ENCODE measurements around the gene FNBP1L. TPM values are rescaled to one million over a fixed set of nuclear protein-coding genes. Genes with fewer than 3 reads are reported as not detected.

Gene FNBP1L
- total and polyA plus RNA-seq, 2 of the 8 experiments (the other 6 are each of a cell fraction or from before 2014, with no cell fraction given) = 48.9 to 95.9 TPM

DNA sequence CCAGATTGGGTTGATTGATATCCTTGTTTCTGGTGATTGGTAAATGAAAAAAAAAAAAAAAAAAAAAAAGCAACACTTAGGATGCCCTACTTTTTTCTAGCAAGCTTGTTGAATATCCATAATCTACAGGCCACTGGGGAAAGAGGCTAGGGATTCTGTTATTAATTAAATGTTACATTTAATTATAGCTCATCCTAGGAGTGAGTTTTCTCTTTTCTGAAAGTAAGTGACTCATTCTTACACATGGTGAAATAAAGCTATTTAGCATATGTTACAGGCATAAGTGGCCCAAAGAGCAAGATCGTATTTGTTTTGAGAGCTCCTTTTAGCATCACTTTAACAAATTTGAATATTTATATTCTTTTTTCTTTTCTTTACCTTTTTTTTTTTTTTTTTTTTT, 94.5 kb downstream of the FNBP1L start:
- no peak overlapping the region for H2AFZ ChIP-seq (ENCODE audit: low read length)
- H2BK120ac ChIP-seq (replicated peaks; ENCODE audit: low read depth, low read length) = no peak overlapping the region
- H3K4me2 ChIP-seq (ENCODE audit: insufficient read depth in 1 of 2, low read depth in 2 of 2, low read length in 2 of 2) = no peak overlapping the region
- no peak overlapping the region for H4K5ac ChIP-seq (ENCODE audit: insufficient read length, low read depth, low read length)
- WGBS, 2 experiments (ENCODE audit: extremely low coverage in 1 of 2, insufficient coverage in 1 of 2, insufficient read length in 1 of 2, insufficient replicate concordance in 2 of 2, low coverage in 1 of 2, low lambda C conversion rate in 2 of 2, missing lambda C conversion rate in 1 of 2) = 67% methylated on average over 1 of the region's 1 CpG; no CpG with 5 or more reads in 1 of the 2 experiments
- POLR2A ChIA-PET (ENCODE audit: partially characterized antibody) = interaction anchor here (1.1 kb wide), 1 partner anchor 95 kb away, joined by 4 read pairs; the partner anchor contains the start of gene FNBP1L
- CTCF ChIA-PET (ENCODE audit: partially characterized antibody) = interaction anchor here (0.6 to 1.0 kb wide), 3 partner anchors 87 to 456 kb away, joined by 3 to 4 read pairs (median 3); no protein-coding TSS in a partner anchor
- H3K27ac ChIP-seq (ENCODE audit: low read depth, low read length) = no peak overlapping the region
- no peak overlapping the region for H3K23ac ChIP-seq (ENCODE audit: insufficient read length)
- FAIRE-seq (no peak), DNase-seq (ENCODE audit: low read depth in 1 of 2, low spot score in 2 of 2) (no peak)
- no peaks in the 10 kb centered on the region; the same call in 1 of the 2 replicates for H3K79me1 ChIP-seq (ENCODE audit: low read depth, low read length)
- no peak overlapping the region for H2BK20ac ChIP-seq (ENCODE audit: low read length)
- no peak for TF ChIP-seq SUZ12 (IDR thresholded peaks at IDR 0.05; ENCODE audit: low read length)
- no peak for TF ChIP-seq ASH2L (IDR thresholded peaks at IDR 0.05; ENCODE audit: low read length)
- no peak for TF ChIP-seq YY1 (IDR thresholded peaks at IDR 0.05; ENCODE audit: low read depth, low read length)
- no peak overlapping the region for H4K8ac ChIP-seq (ENCODE audit: extremely low read depth, insufficient read depth, low read length)
- H3K18ac ChIP-seq (ENCODE audit: extremely low read depth, low read length) = no peak overlapping the region
- H2BK15ac ChIP-seq (ENCODE audit: low read length) = no peak overlapping the region
- H4K91ac ChIP-seq (replicated peaks; ENCODE audit: insufficient read length, low read length) = no peak overlapping the region
- no peak overlapping the region for H3K9ac ChIP-seq (replicated peaks in 1 of 4; ENCODE audit: extremely low read depth in 1 of 4, low read depth in 3 of 4, low read length in 3 of 4)
- H3K9me3 ChIP-seq (ENCODE audit: insufficient read depth in 2 of 2, low read depth in 1 of 2, low read length in 1 of 2) = no peaks in the 10 kb centered on the region
- H3K4me1 ChIP-seq (replicated peaks in 1 of 4; ENCODE audit: control insufficient read depth in 3 of 4, insufficient read depth in 4 of 4, low read length in 3 of 4) = no peaks in the 10 kb centered on the region
- no peak overlapping the region for H2BK12ac ChIP-seq (ENCODE audit: low read depth, low read length)
- H3K14ac ChIP-seq (ENCODE audit: insufficient read length) = no peak overlapping the region
- H2AK5ac ChIP-seq (ENCODE audit: low read depth, low read length) = no peak overlapping the region
- H3K79me2 ChIP-seq (ENCODE audit: control insufficient read depth in 1 of 2, insufficient read depth in 2 of 2, low read length in 2 of 2) = no peaks in the 10 kb centered on the region
- no peak overlapping the region for H2BK5ac ChIP-seq (ENCODE audit: low read depth, low read length)
- H3K4ac ChIP-seq (replicated peaks; ENCODE audit: insufficient read length, low read depth, low read length) = no peak overlapping the region
- no peak overlapping the region for H3K56ac ChIP-seq (replicated peaks; ENCODE audit: insufficient read length, low read depth, low read length)
- no peaks in the 10 kb centered on the region for H3K27me3 ChIP-seq (replicated peaks in 1 of 4; ENCODE audit: control insufficient read depth in 3 of 4, extremely low read depth in 1 of 4, insufficient read depth in 3 of 4, low read length in 3 of 4)
- H3K4me3 ChIP-seq (ENCODE audit: extremely low read depth in 1 of 4, insufficient read depth in 2 of 4, low read depth in 3 of 4, low read length in 4 of 4) = no peak overlapping the region
- no peaks in the 10 kb centered on the region for H3K23me2 ChIP-seq (ENCODE audit: low read depth, low read length)
- H3K36me3 ChIP-seq (ENCODE audit: control insufficient read depth in 2 of 4, insufficient read depth in 4 of 4, low read length in 3 of 4) = peaks cover 2 to 45% (median 9%) of the 10 kb centered on the region in 4 experiments; a peak in 6 of 8 replicates
- peaks cover 0 to 2% of the 10 kb centered on the region in 2 experiments for H4K20me1 ChIP-seq (replicated peaks in 1 of 2; ENCODE audit: control insufficient read depth in 1 of 2, insufficient read depth in 2 of 2, low read length in 2 of 2)

All from H1 (cell line).